Measurements from ENCODE around the gene PNMA1. TPM values are rescaled to one million over a fixed set of nuclear protein-coding genes. Genes with fewer than 3 reads are reported as not detected.

Gene PNMA1
- polyA plus RNA-seq, 1 experiment, result 21.5 TPM

DNA sequence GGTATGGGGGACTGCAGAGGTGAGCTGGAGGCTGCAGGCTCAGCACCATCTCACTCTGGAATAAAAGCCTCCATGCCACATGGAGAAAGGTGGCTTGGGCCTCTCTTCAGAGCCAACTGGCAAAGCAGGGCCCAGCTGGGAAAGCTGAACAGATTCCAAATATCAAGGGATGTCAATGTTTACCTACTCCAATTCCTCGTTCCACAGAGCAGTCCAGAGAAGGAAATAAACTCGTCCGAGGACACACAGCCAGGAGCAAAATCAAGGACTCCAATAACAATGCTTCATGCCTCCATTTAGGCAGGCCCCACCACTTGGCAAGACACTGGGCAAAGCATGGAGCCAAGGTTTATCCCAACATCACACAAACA lies 36.3 kb upstream of the PNMA1 start:
- no peak for DNase-seq (ENCODE audit: low read depth, low spot score)
- POLR2A ChIA-PET, result interaction anchor here (1.6 kb wide), 1 partner anchor 9 kb away, joined by 6 read pairs; a partner anchor contains a TSS

DNA sequence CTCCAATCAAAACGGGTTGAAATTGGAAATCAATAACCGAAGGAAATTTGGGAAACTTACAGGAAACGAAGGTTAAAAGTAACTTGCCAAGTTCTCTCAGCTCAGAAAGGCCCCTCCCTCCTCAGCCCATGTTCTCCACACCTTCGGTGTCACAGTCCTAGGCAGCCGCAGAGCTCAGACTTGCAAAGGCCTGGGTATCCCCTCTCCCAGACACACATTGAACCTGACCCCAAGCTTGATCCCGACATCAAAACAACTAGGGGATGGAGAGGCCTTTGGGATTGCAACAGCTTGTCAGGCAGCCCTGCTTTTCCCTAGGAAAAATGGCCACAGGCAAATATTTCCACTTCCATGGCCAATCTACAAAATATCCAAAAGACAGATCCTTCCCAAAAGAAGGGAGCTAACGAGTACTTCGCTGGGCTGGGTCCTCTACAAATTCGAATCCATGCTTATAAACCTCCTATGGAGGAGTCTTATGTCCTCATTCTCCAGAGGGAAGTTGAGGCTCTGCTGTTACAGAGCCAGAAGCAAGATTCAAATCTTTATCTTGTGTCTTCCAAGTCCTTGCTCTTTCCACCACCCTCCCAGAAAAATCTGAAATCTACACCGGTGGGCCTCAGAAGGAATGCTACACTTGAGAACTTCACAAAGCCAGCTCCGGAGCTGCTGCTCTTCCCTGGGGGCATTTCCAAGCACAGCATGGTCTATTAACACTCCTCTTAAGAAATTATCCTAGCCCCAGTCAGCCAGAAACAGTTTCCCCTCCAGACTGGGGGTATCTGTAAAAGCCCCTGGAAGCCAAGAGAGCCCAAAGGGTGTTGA lies 35.7 kb upstream of the PNMA1 start:
- Histone ChIP-seq H3K27me3 (ENCODE audit: control insufficient read depth, insufficient read depth, low read length) (no peaks in the 10 kb centered on the region), H3K4me3 (ENCODE audit: low read depth, low read length) (no peak overlapping the region), H3K9me3 (ENCODE audit: control insufficient read depth, insufficient read depth, low read length) (no peaks in the 10 kb centered on the region), H3K27ac (ENCODE audit: low read depth, low read length) (no peak overlapping the region)
- ChIA-PET POLR2A (interaction anchor here (1.6 kb wide), 1 partner anchor 10 kb away, joined by 6 read pairs; a partner anchor contains a TSS), CTCF (interaction anchor here (0.5 to 1.7 kb wide), 7 partner anchors 8 to 145 kb away, joined by 3 to 7 read pairs (median 3); no protein-coding TSS in a partner anchor)
- no peak for DNase-seq (ENCODE audit: low read depth, low spot score)
- TF ChIP-seq, protein P1, sequence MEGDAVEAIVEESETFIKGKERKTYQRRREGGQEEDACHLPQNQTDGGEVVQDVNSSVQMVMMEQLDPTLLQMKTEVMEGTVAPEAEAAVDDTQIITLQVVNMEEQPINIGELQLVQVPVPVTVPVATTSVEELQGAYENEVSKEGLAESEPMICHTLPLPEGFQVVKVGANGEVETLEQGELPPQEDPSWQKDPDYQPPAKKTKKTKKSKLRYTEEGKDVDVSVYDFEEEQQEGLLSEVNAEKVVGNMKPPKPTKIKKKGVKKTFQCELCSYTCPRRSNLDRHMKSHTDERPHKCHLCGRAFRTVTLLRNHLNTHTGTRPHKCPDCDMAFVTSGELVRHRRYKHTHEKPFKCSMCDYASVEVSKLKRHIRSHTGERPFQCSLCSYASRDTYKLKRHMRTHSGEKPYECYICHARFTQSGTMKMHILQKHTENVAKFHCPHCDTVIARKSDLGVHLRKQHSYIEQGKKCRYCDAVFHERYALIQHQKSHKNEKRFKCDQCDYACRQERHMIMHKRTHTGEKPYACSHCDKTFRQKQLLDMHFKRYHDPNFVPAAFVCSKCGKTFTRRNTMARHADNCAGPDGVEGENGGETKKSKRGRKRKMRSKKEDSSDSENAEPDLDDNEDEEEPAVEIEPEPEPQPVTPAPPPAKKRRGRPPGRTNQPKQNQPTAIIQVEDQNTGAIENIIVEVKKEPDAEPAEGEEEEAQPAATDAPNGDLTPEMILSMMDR (IDR thresholded peaks at IDR 0.05; ENCODE audit: low read depth, low read length), result no peak

More for the DNA sequence above, 36.3 kb upstream of the PNMA1 start:
- Histone ChIP-seq H3K4me3 (ENCODE audit: low read depth, low read length) (no peak overlapping the region), H3K27ac (ENCODE audit: low read depth, low read length) (no peak overlapping the region), H3K27me3 (ENCODE audit: control insufficient read depth, insufficient read depth, low read length) (no peaks in the 10 kb centered on the region), H3K9me3 (ENCODE audit: control insufficient read depth, insufficient read depth, low read length) (no peaks in the 10 kb centered on the region)
- TF ChIP-seq, protein P1 (IDR thresholded peaks at IDR 0.05; ENCODE audit: low read depth, low read length), result no peak
- CTCF ChIA-PET, result interaction anchor here (1.7 kb wide), 1 partner anchor 22 kb away, joined by 7 read pairs; no protein-coding TSS in a partner anchor

DNA sequence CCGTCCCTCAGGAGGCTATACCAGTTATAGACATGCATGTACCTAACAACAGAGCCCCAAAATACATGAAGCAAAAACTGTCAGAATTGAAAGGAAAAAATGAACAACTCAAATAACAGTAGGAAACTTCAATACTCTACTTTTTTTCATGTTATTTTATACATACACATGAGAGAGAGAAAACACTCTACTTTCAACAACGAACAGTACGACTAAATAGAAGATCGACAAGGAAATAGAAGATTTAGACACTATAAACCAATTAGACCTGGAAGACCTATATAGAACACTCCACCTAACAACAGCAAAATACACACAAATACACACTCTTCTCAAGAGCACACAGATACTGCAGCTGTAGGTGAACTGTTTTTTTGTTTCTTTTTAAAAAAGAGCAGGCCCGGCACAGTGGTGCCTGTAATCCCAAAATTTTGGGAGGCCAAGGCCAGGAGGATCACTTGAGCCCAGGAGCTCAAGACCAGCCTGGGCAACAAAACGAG lies 34.7 kb upstream of the PNMA1 start:
- H3K27me3 ChIP-seq (ENCODE audit: control insufficient read depth, insufficient read depth, low read length), result no peaks in the 10 kb centered on the region
- ChIA-PET CTCF (interaction anchor here (0.6 to 1.7 kb wide), 4 partner anchors 9 to 241 kb away, joined by 3 to 7 read pairs (median 4); no protein-coding TSS in a partner anchor), POLR2A (interaction anchor here (0.7 to 1.6 kb wide), 2 partner anchors 9 to 11 kb away, joined by 5 to 6 read pairs; a partner anchor contains a TSS)
- no peak for DNase-seq (ENCODE audit: low read depth, low spot score)
- no peak overlapping the region for H3K4me3 ChIP-seq (ENCODE audit: low read depth, low read length)
- H3K9me3 ChIP-seq (ENCODE audit: control insufficient read depth, insufficient read depth, low read length), result no peaks in the 10 kb centered on the region
- TF ChIP-seq, protein P1 (IDR thresholded peaks at IDR 0.05; ENCODE audit: low read depth, low read length), result no peak
- H3K27ac ChIP-seq (ENCODE audit: low read depth, low read length), result no peak overlapping the region

DNA sequence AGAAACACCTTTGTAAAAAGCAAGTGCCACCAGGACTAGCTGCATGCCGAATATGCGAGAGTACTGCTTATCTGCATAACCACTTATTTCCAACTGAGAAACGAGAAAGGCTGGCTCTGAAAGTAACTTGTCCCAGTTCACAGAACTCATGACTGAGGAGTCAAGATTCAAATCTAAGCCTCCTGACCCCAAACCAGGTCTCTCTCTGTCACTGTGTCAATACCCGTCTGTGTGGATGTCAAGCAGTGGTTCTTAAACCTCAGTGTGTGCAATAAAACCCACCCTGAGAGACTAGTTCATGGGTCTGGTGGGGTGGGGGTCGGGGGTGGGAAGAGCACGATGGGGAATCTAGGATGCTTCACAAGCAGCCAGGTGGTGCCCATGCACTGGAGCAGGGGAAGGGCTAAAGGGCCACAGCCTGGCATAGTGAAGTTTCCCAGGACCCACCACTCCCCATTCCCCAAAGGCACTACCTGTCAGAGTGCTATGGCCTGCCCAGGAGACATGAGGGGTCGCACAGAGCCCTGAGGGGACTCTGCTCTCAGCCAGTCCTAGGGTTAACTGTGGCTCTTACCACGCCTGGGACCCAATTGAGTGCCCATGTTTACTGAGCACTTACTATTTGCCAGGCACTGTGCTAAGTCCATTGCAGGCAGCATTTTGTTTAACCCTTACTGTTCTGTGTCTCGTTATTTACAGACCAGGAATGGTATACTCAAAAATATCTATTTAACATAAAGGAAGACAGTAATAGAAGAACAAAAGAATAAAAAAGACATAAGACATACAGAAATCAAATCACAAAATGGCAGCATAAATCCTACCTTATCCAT lies 33.4 kb upstream of the PNMA1 start:
- TF ChIP-seq, protein P1 (IDR thresholded peaks at IDR 0.05; ENCODE audit: low read depth, low read length), result no peak
- ChIA-PET POLR2A (no interaction called here), CTCF (interaction anchor here (0.7 to 1.0 kb wide), 3 partner anchors 12 to 20 kb away, joined by 3 read pairs; no protein-coding TSS in a partner anchor)
- H3K27me3 ChIP-seq (ENCODE audit: control insufficient read depth, insufficient read depth, low read length), result no peaks in the 10 kb centered on the region
- no peak overlapping the region for H3K4me3 ChIP-seq (ENCODE audit: low read depth, low read length)
- H3K27ac ChIP-seq (ENCODE audit: low read depth, low read length), result no peak overlapping the region
- H3K9me3 ChIP-seq (ENCODE audit: control insufficient read depth, insufficient read depth, low read length), result no peaks in the 10 kb centered on the region
- DNase-seq (ENCODE audit: low read depth, low spot score), result no peak
